ENCODE data around the gene AGFG1.

AGFG1 gene

GRCh38 chr2:227471924-227472264 is at the start of gene AGFG1:
Gene AGFG1, plus strand, starts transcription at chr2:227472156. Its CDS starts 266 bp downstream, at chr2:227472422.
- in situ Hi-C loops (cut with HindIII; ENCODE audit: low pct_ligation_motif_present, low sequenced_read_pairs), result no loop called here
- DNase-seq, result peak; percentile 78
- Histone ChIP-seq H3K36me3 (replicated peaks) (no peaks in the 10 kb centered on the region), H3K27ac (peak within 1 kb of the TSS; percentile 79), H3K27me3 (replicated peaks) (no peaks in the 10 kb centered on the region), H3K4me3 (ENCODE audit: low read depth, low read length) (peak within 1 kb of the TSS; percentile 89)
- TF ChIP-seq CTCF (IDR thresholded peaks at IDR 0.05; ENCODE audit: low read depth, low read length, missing control alignments), result peak; percentile 99

GRCh38 chr2:227423656-227424499 is 48.1 kb upstream of the AGFG1 start:
- in situ Hi-C loops (cut with HindIII; ENCODE audit: low pct_ligation_motif_present, low sequenced_read_pairs), result no loop called here
- DNase-seq, result no peak
- H3K27me3 ChIP-seq (replicated peaks), result no peaks in the 10 kb centered on the region
- TF ChIP-seq CTCF (IDR thresholded peaks at IDR 0.05; ENCODE audit: low read depth, low read length, missing control alignments), result no peak
- H3K27ac ChIP-seq, result no peak overlapping the region
- no peak overlapping the region for H3K4me3 ChIP-seq (ENCODE audit: low read depth, low read length)
- H3K36me3 ChIP-seq (replicated peaks), result no peaks in the 10 kb centered on the region

GRCh38 chr2:227428731-227429285 is 43.1 kb upstream of the AGFG1 start:
- Histone ChIP-seq H3K36me3 (replicated peaks) (no peaks in the 10 kb centered on the region), H3K27ac (peak overlapping the region; percentile 29), H3K27me3 (replicated peaks) (no peaks in the 10 kb centered on the region), H3K4me3 (ENCODE audit: low read depth, low read length) (no peak overlapping the region)
- TF ChIP-seq CTCF (IDR thresholded peaks at IDR 0.05; ENCODE audit: low read depth, low read length, missing control alignments), result no peak
- in situ Hi-C loops (cut with HindIII; ENCODE audit: low pct_ligation_motif_present, low sequenced_read_pairs), result no loop called here
- peak; percentile 44 for DNase-seq

- peak; percentile 17 for DNase-seq
- no peak overlapping the region for H3K27ac ChIP-seq
- H3K4me3 ChIP-seq (ENCODE audit: low read depth, low read length), result no peak overlapping the region
- H3K36me3 ChIP-seq (replicated peaks), result no peaks in the 10 kb centered on the region
- in situ Hi-C loops (cut with HindIII; ENCODE audit: low pct_ligation_motif_present, low sequenced_read_pairs), result no loop called here
- TF ChIP-seq CTCF (IDR thresholded peaks at IDR 0.05; ENCODE audit: low read depth, low read length, missing control alignments), result no peak
- H3K27me3 ChIP-seq (replicated peaks), result no peaks in the 10 kb centered on the region
Measured at GRCh38 chr2:227430639-227431038, 41.3 kb upstream of the AGFG1 start.

GRCh38 chr2:227433171-227433570 is 38.8 kb upstream of the AGFG1 start:
- no peak overlapping the region for H3K4me3 ChIP-seq (ENCODE audit: low read depth, low read length)
- no peaks in the 10 kb centered on the region for H3K36me3 ChIP-seq (replicated peaks)
- in situ Hi-C loops (cut with HindIII; ENCODE audit: low pct_ligation_motif_present, low sequenced_read_pairs), result no loop called here
- no peak overlapping the region for H3K27ac ChIP-seq
- DNase-seq, result no peak
- TF ChIP-seq CTCF (IDR thresholded peaks at IDR 0.05; ENCODE audit: low read depth, low read length, missing control alignments), result no peak
- H3K27me3 ChIP-seq (replicated peaks), result no peaks in the 10 kb centered on the region

All from brain microvascular endothelial cell (primary cell).